Activated B cell treated with CpG ODN at 0.5 μM for 24 hours (primary cell): Measurements from ENCODE around the gene OR5T1. TPM values are rescaled to one million over a fixed set of nuclear protein-coding genes. Genes with fewer than 3 reads are reported as not detected.

Experiments
- ATAC-seq: fragments of 200-7000 bp; cut with Tn5 transposase; one replicate; pipeline ENCODE4 v1.10.0; 2021; ENCODE audit warnings: low read depth, mild to moderate bottlenecking, moderate library complexity
- CTCF ChIA-PET: fragments of 350-600 bp; sonication (Branson Sonifier 250); formaldehyde crosslinking; loops from one replicate; lab custom pipeline; 2021; ENCODE audit warnings: antibody characterized with exemption; lab: Charles Lee
- POLR2A ChIA-PET: fragments of 350-600 bp; sonication (Branson Sonifier 250); formaldehyde crosslinking; loops from one replicate; lab custom pipeline; 2021; ENCODE audit warnings: antibody characterized with exemption; lab: Charles Lee
- DNase-seq: peaks from one replicate; pipeline ENCODE4 v3.0.0; 2022
- H3K27ac Mint-ChIP-seq: one replicate; pipeline ENCODE4 v1.8.0; 2020; ENCODE audit warnings: mixed read lengths
- H3K27me3 Mint-ChIP-seq: one replicate; pipeline ENCODE4 v1.8.0; 2021; ENCODE audit warnings: mixed read lengths
- H3K36me3 Mint-ChIP-seq: one replicate; pipeline ENCODE4 v1.8.0; 2021; ENCODE audit warnings: low read depth, mixed read lengths
- H3K4me1 Mint-ChIP-seq: one replicate; pipeline ENCODE4 v1.8.0; 2021; ENCODE audit warnings: mixed read lengths
- H3K4me3 Mint-ChIP-seq: one replicate; pipeline ENCODE4 v1.8.0; 2020; ENCODE audit warnings: mild to moderate bottlenecking, mixed read lengths
- H3K9me3 Mint-ChIP-seq: one replicate; pipeline ENCODE4 v1.8.0; 2020; ENCODE audit warnings: mixed read lengths
- intact Hi-C: fragments of 100-400 bp; cut with micrococcal nuclease; formaldehyde crosslinking; loops from one replicate; pipeline ENCODE4 v1.15.1; 2024
- total RNA-seq: library from RNA; stranded (reverse); gene quantifications from 2 replicates; pipeline ENCODE4 v1.2.3, GENCODE V29; 2022
- TF ChIP-seq, protein P1 (sequence below): fragments of 200-600 bp; IDR thresholded peaks from one replicate; pipeline ENCODE4 v1.8.0; 2022; ENCODE audit warnings: antibody characterized with exemption, mild to moderate bottlenecking

Gene OR5T1
- not detected in 2 replicates for total RNA-seq

DNA sequence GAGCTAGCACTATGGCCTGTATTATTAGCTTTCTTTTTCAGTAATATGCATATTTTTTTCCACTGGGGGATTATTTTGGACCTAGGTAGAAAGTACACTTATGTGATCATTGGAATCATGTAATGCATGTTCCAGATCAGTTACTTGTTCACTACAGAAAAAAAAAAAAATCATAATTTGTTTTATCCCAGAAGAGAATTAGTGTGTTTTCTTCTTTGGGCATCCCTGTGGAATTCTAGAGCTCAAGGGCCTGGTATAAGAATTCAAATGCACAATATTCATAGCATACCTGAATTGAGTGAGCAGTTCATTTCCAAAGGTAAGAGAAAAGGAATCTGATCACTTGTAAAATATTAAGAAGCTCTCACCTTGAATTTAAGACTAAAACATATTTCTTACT lies at the start of gene OR5T1:
Gene OR5T1 (plus strand): TSS at position 301 of the 400 bp plus-strand sequence. CDS start 1,485 bp downstream, outside the sequence.
- H3K27ac Mint-ChIP-seq, result no peak within 1 kb of the TSS
- no peaks in the 10 kb centered on the region for H3K4me1 Mint-ChIP-seq
- H3K36me3 Mint-ChIP-seq, result no peaks in the 10 kb centered on the region
- intact Hi-C loops, result no loop called here
- peaks cover 8% of the 10 kb centered on the region for H3K9me3 Mint-ChIP-seq
- H3K27me3 Mint-ChIP-seq, result no peaks in the 10 kb centered on the region
- CTCF ChIA-PET, result no interaction called here
- POLR2A ChIA-PET, result no interaction called here
- ATAC-seq, result no peak
- no peak within 1 kb of the TSS for H3K4me3 Mint-ChIP-seq
- DNase-seq, result no peak
- TF ChIP-seq, protein P1, sequence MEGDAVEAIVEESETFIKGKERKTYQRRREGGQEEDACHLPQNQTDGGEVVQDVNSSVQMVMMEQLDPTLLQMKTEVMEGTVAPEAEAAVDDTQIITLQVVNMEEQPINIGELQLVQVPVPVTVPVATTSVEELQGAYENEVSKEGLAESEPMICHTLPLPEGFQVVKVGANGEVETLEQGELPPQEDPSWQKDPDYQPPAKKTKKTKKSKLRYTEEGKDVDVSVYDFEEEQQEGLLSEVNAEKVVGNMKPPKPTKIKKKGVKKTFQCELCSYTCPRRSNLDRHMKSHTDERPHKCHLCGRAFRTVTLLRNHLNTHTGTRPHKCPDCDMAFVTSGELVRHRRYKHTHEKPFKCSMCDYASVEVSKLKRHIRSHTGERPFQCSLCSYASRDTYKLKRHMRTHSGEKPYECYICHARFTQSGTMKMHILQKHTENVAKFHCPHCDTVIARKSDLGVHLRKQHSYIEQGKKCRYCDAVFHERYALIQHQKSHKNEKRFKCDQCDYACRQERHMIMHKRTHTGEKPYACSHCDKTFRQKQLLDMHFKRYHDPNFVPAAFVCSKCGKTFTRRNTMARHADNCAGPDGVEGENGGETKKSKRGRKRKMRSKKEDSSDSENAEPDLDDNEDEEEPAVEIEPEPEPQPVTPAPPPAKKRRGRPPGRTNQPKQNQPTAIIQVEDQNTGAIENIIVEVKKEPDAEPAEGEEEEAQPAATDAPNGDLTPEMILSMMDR, result no peak

DNA sequence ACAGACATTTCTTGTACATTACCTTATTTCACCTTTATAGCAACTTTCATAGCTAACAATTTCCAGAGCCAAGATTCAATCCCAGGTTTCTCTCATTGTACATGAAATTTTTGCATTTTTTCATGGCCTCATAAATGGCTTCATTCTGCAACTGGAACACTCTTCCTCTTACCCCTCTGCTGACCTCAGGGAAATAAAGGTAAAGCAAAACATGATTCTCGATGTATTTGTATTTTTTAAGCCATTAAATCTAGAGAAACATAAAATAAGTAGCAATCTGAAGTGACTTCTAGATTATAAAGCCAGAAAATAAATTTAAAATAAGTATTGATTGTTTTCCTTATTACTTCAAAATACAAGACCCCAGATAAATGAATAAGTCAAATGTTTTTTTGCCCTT lies 39.8 kb upstream of the OR5T1 start, which contains the start of gene OR5T2:
Gene OR5T2 (minus strand): TSS at position 101 of the 400 bp plus-strand sequence. CDS start 1,193 bp downstream, outside the sequence.
- Mint-ChIP-seq H3K27ac (no peak within 1 kb of the TSS), H3K4me3 (no peak within 1 kb of the TSS)
- TF ChIP-seq, protein P1, result no peak

DNA sequence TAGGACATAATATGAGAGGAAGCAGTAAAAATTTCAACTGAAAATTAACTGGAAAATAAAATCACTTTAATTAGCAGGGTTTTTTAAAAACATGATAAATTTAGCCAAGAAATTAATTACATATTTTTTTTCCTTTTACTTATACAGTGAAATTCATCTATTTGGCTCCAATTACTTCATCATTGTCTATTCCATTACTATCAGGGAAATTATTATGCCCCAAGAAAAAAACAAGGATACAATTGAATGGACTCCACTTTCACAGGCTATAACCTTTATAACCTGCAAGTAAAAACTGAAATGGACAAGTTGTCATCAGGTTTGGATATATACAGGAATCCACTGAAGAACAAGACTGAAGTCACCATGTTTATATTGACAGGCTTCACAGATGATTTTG lies 22.0 kb upstream of the OR5T1 start, which contains the start of gene OR5T3:
Gene OR5T3 (plus strand): TSS at position 301 of the 400 bp plus-strand sequence. CDS start 0 bp downstream, at position 301.
- no peaks in the 10 kb centered on the region for H3K27me3 Mint-ChIP-seq
- peaks cover 7% of the 10 kb centered on the region for H3K9me3 Mint-ChIP-seq
- ChIA-PET POLR2A (no interaction called here), CTCF (no interaction called here)
- H3K36me3 Mint-ChIP-seq, result no peaks in the 10 kb centered on the region
- no peak within 1 kb of the TSS for H3K27ac Mint-ChIP-seq
- H3K4me1 Mint-ChIP-seq, result no peaks in the 10 kb centered on the region
- ATAC-seq (no peak), DNase-seq (no peak)
- intact Hi-C loops, result no loop called here
- TF ChIP-seq, protein P1, result no peak
- H3K4me3 Mint-ChIP-seq, result no peak within 1 kb of the TSS

More for the DNA sequence above, 39.8 kb upstream of the OR5T1 start, which contains the start of gene OR5T2:
- intact Hi-C loops, result no loop called here
- ATAC-seq, result no peak
- Mint-ChIP-seq H3K36me3 (no peaks in the 10 kb centered on the region), H3K27me3 (no peaks in the 10 kb centered on the region), H3K4me1 (no peaks in the 10 kb centered on the region), H3K9me3 (peaks cover 5% of the 10 kb centered on the region)
- ChIA-PET POLR2A (no interaction called here), CTCF (no interaction called here)
- DNase-seq, result no peak

DNA sequence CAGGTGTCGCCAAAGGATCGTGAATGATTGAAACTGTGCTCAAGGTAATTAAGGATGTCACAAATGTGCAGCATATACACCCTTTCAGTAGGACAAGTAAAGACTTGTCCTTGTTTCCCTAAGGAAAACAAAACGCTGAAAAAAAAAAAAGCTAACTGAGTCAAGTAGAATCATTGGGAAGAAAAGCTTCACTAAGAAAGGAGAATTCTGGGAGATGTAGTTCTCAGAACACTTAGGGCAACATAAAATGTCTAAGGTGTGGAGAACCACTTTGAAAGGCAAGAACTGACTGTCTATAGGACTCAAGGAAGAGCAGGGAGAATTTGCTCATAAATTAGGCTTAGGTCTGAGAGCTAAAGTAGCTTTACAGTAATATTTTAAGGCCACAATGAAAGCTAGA lies 2.9 kb upstream of the OR5T1 start:
- no peaks in the 10 kb centered on the region for H3K36me3 Mint-ChIP-seq
- ChIA-PET CTCF (no interaction called here), POLR2A (no interaction called here)
- no peak for DNase-seq
- no peak for ATAC-seq
- intact Hi-C loops, result no loop called here
- no peak overlapping the region for H3K27ac Mint-ChIP-seq
- H3K27me3 Mint-ChIP-seq, result no peaks in the 10 kb centered on the region
- no peaks in the 10 kb centered on the region for H3K4me1 Mint-ChIP-seq
- no peak overlapping the region for H3K4me3 Mint-ChIP-seq
- H3K9me3 Mint-ChIP-seq, result peaks cover 6% of the 10 kb centered on the region
- TF ChIP-seq, protein P1, result no peak

DNA sequence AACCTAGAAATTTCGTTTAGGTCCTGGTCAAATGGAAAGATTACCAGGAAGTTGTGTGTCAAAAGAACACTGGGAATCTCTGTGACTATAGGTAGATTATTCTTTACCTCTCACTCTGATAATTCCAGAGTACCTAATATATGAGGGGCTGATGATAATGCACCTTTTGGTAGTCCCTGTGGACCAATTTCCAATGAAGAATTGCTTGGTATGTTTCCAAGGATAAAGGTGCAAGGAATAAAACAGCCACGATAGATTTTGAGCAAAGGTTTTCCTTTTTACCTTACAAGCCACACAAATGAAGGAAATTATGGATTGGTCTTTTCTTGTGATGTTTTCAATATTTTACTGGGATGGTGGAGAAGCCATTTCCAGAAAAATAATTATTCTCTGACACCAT lies 18.2 kb downstream of the OR5T1 start, which contains the start of gene OR8H1:
Gene OR8H1 (minus strand): TSS at position 101 of the 400 bp plus-strand sequence. CDS start 1,192 bp downstream, outside the sequence.
- Mint-ChIP-seq H3K4me3 (no peak within 1 kb of the TSS), H3K27ac (no peak within 1 kb of the TSS), H3K36me3 (no peaks in the 10 kb centered on the region), H3K9me3 (no peaks in the 10 kb centered on the region), H3K27me3 (no peaks in the 10 kb centered on the region), H3K4me1 (no peaks in the 10 kb centered on the region)
- DNase-seq, result no peak
- ChIA-PET POLR2A (no interaction called here), CTCF (no interaction called here)
- ATAC-seq, result no peak
- TF ChIP-seq, protein P1, result no peak
- intact Hi-C loops, result no loop called here
